ENCODE measurements around the gene BLOC1S3.

GRCh38 chr19:45182758-45183157, 4.2 kb downstream of the BLOC1S3 start:
- TF ChIP-seq CTCF (IDR thresholded peaks at IDR 0.05) = no peak
- no peak for TF ChIP-seq EP300 (IDR thresholded peaks at IDR 0.05)

Data from suprapubic skin (tissue), 3 donors.